GM12801 (cell line): ENCODE results near the gene TEX10.

Experiments used
- TF ChIP-seq, protein P1 (sequence below): IDR thresholded peaks from one replicate; pipeline ENCODE4 v1.5.1; 2011; ENCODE audit warnings: control low read depth; ENCODE audit not compliant: insufficient read length; ENCODE audit errors: extremely low read depth

TEX10 gene

DNA sequence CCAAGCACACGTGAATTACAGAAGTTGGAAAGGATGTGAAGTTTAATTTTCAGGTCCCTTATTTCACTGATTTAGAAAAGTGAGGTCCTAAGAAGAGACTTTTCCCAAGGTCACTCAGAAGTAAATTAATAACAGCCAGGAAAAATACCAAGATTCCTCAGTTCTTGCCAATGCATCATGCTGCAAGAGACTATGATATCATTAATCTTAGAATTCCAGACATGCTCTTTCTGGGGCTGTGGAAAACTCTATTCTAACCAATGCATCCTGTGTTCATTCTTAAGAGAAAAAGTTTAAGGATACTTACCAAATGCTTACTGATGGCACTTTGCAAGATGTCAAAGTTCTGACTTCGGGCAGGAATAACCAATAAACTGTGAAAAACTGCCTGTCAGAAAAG lies 42.8 kb downstream of the TEX10 start:
- TF ChIP-seq, protein P1, sequence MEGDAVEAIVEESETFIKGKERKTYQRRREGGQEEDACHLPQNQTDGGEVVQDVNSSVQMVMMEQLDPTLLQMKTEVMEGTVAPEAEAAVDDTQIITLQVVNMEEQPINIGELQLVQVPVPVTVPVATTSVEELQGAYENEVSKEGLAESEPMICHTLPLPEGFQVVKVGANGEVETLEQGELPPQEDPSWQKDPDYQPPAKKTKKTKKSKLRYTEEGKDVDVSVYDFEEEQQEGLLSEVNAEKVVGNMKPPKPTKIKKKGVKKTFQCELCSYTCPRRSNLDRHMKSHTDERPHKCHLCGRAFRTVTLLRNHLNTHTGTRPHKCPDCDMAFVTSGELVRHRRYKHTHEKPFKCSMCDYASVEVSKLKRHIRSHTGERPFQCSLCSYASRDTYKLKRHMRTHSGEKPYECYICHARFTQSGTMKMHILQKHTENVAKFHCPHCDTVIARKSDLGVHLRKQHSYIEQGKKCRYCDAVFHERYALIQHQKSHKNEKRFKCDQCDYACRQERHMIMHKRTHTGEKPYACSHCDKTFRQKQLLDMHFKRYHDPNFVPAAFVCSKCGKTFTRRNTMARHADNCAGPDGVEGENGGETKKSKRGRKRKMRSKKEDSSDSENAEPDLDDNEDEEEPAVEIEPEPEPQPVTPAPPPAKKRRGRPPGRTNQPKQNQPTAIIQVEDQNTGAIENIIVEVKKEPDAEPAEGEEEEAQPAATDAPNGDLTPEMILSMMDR = no peak

DNA sequence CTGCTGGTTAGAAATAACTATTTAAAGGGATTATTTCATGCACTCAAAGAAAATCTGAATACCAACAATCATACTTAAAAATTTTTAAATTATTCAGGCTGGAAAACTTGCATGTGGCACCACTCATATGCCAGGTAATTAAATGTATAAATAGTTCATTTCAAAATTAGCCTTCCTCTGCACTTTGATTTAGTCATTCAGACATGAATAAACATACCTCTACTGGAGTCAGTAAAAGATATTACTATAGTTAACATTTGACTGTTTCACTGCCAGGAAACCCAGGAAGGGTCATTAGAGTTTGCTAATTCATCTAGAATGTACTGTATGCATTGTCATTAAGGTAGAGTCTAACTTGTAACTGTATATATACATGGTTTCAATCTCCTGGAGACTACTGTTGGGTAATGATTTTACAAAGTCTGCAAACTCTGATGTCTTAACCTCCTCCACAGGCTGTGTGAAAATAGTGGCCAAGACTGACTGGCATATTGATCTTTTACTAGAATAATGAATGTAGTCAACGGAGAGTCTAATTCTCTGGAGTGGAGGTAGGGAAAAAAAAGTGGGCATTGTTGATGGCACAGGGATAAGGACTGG lies 43.7 kb downstream of the TEX10 start:
- TF ChIP-seq, protein P1 = no peak

DNA sequence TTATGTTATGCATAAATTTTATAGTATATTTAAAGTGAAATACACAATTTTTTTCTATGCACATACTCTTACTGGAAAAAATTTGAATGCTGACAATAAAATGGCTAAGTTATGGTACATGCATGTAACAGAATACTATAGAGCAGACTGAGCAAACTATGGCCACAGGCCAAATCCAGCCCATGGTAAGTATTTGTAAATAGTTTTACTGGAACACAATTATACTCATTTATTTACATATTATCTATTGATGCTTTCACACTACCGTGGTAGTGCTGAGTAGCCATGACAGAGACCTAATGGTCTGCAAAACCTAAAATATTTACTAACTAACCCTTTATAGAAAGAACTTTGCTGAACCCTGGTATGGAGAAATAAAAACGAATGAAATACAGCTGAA lies 45.7 kb downstream of the TEX10 start:
- TF ChIP-seq, protein P1 = no peak

DNA sequence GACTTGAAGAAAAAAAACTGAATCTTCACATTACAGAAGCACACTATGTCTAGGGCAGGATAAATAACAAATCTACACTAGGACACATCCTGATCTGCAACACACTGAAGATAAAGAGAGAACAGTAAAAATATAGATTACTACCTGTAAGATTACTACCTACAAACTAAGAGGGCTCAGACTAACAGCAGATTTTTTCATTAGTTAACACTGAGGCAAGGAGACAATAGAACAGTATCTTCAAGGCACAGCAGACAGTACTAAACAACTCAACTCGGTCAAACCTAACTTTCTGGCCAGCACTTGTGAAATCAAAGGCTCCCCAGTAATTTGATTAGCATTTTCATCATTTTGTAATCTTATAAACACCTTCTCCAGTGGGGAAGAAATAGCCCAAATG lies 46.5 kb downstream of the TEX10 start:
- TF ChIP-seq, protein P1 = no peak

DNA sequence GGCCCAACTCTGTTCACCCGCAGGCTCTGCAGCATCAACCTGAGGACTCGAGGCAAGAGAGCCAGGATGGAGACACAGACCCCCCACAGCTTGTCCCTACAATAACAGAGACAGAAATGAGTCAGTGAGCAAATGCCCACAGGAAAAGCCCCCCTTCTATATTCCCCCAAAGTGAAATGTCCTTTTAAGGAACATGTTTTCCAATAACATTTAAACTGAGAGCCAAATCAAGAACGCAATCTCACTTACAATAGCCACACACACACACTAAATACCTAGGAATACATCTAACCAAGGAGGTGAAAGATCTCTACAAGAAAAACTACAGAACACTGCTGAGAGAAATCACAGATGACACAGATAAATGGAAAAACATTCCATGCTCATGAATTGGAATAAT lies 49.0 kb downstream of the TEX10 start:
- TF ChIP-seq, protein P1 = no peak

DNA sequence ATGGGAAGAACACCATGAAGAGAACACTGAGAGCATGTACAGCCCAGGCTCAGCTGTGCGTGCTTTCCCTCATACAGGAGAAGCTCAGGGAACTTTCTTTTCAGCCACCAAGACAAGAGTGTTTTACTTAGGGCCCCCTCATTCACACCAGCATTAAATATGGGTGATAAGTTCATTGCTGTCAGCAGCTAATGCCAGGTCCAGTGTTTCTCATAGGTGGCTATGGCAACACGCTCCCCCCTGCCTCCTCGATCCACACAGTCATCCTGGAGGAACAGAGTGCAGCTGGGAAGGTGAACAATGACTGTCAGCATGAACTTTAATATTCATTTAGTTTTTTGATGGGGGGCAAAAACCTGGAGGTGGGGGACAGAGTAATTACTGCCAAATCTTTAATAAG lies 54.4 kb downstream of the TEX10 start:
- TF ChIP-seq, protein P1 = no peak

DNA sequence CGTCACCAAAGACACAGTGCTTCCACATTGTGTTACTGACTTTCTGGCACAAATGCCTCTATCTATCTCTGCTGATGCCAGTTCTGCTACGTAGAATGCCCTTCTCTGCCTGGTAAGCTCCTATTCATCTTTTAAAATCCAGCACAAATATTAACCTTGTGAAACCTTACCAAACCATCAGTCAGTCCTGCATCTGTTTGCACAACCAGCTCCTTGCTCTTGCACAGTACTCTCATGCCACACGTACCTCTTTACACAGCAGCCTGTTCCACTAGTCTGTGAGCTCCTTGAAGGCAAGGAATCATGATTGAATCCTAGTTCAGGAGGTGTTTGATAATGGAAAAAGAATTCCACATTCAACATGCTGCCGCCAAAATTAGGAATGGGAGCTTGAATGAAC lies 56.3 kb downstream of the TEX10 start:
- TF ChIP-seq, protein P1 = no peak

DNA sequence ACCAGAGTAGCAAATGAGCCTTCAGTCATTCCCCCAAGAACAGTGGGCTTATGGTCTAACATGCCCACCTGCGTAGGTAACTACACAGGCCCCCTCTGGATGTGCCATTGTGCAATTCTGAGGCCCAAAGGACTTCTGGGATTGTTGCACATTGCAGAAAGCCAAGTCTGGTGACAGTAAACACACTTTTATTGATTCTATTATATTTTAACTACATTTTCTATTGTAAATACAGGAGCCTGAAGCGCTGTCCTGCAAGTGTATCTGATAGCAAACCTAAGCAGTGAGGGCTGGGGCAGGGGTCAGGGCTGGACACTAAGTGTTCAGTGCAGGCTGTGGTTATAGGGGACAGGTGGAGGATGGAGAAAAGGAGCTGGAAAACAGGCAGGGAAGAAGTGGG lies 57.5 kb downstream of the TEX10 start:
- TF ChIP-seq, protein P1 = no peak
